Smooth muscle cell (in vitro differentiated cells): ENCODE data around the gene RNF8. TPM values are rescaled to one million over a fixed set of nuclear protein-coding genes. Genes with fewer than 3 reads are reported as not detected.
A peak's percentile ranks its signal among the peaks of the same experiment; 100 is the strongest.

Source experiments
- DNase-seq: peaks from one replicate; lab custom pipeline; 2025; ENCODE audit not compliant: unreplicated experiment; lab: John Stamatoyannopoulos, UW
- H2AFZ ChIP-seq: fragments of 200-600 bp; sonication (generic); 2 replicates; pipeline ENCODE4 v1.6.0; 2016; ENCODE audit warnings: antibody characterized with exemption, low read depth, mild to moderate bottlenecking
- H3F3A ChIP-seq: fragments of 200-600 bp; sonication (generic); 2 replicates; pipeline ENCODE4 v1.6.0; 2017; ENCODE audit warnings: antibody characterized with exemption, low read depth
- H3K27ac ChIP-seq: fragments of 200-600 bp; sonication (generic); 2 replicates; pipeline ENCODE4 v1.5.1; 2016; ENCODE audit warnings: low read depth, mild to moderate bottlenecking
- H3K27me3 ChIP-seq: fragments of 200-600 bp; sonication (generic); 2 replicates; pipeline ENCODE4 v1.6.1; 2016; ENCODE audit warnings: low read depth, mild to moderate bottlenecking
- H3K36me3 ChIP-seq: fragments of 200-600 bp; sonication (generic); 2 replicates; pipeline ENCODE4 v1.5.1; 2016; ENCODE audit warnings: low read depth
- H3K4me1 ChIP-seq: fragments of 200-600 bp; sonication (generic); 2 replicates; pipeline ENCODE4 v1.5.1; 2016; ENCODE audit warnings: low read depth
- H3K4me2 ChIP-seq: fragments of 200-600 bp; sonication (generic); 2 replicates; pipeline ENCODE4 v1.6.0; 2016; ENCODE audit warnings: mild to moderate bottlenecking
- H3K4me3 ChIP-seq: fragments of 200-600 bp; sonication (generic); 2 replicates; pipeline ENCODE4 v1.5.1; 2016; ENCODE audit warnings: mild to moderate bottlenecking
- H3K79me2 ChIP-seq: fragments of 200-600 bp; sonication (generic); 2 replicates; pipeline ENCODE4 v1.6.0; 2016; ENCODE audit warnings: low read depth, mild to moderate bottlenecking
- H3K9ac ChIP-seq: fragments of 200-600 bp; sonication (generic); 2 replicates; pipeline ENCODE4 v1.6.0; 2016; ENCODE audit warnings: low read depth
- H3K9me3 ChIP-seq: fragments of 200-600 bp; sonication (generic); replicated peaks from 2 replicates; pipeline ENCODE4 v1.5.1; 2016; ENCODE audit warnings: low read depth
- H4K20me1 ChIP-seq: fragments of 200-600 bp; sonication (generic); 2 replicates; pipeline ENCODE4 v1.6.0; 2016; ENCODE audit warnings: low read depth
- CTCF ChIP-seq: fragments of 200-600 bp; sonication (generic); IDR thresholded peaks from 2 replicates; pipeline ENCODE4 v1.5.1; 2017; ENCODE audit warnings: borderline replicate concordance, mild to moderate bottlenecking, antibody characterized with exemption; ENCODE audit not compliant: insufficient read depth, poor library complexity, severe bottlenecking
- WGBS: methylation state at CpG from one replicate; pipeline ENCODE4 v1.1.7; 2016; ENCODE audit warnings: low lambda C conversion rate; 5-methylcytosine and 5-hydroxymethylcytosine counted together
- polyA plus RNA-seq: library from polyadenylated mRNA; unstranded; fragments of >200 nt; fragmentation: Nextera tagmentation; extraction: Ambion mirVana; gene quantifications from 2 replicates; pipeline ENCODE4 v1.2.1, GENCODE V29; 2016
- total RNA-seq: library from RNA; depleted of rRNA; stranded (reverse); fragments of >200 nt; gene quantifications from 2 replicates; pipeline ENCODE4 v1.2.3, GENCODE V29; 2014

Gene RNF8
- total and polyA plus RNA-seq, 2 experiments from 2014 or later = 16.7 to 23.6 TPM

- Histone ChIP-seq H3K9ac (no peak overlapping the region), H4K20me1 (peaks cover 5% of the 10 kb centered on the region), H3K79me2 (no peaks in the 10 kb centered on the region), H3K36me3 (no peaks in the 10 kb centered on the region), H3K9me3 (no peaks in the 10 kb centered on the region), H3F3A (no peaks in the 10 kb centered on the region), H3K27ac (no peak overlapping the region), H2AFZ (no peak overlapping the region), H3K27me3 (no peaks in the 10 kb centered on the region), H3K4me3 (no peak overlapping the region), H3K4me2 (no peak overlapping the region), H3K4me1 (no peaks in the 10 kb centered on the region)
- DNase-seq = no peak
- TF ChIP-seq CTCF = no peak
- WGBS = 85% methylated on average over 3 of the region's 3 CpGs
Measured at GRCh38 chr6:37309692-37310091, 44.1 kb upstream of the RNF8 start.

- H3K9me3 ChIP-seq = no peaks in the 10 kb centered on the region
- no peaks in the 10 kb centered on the region for H3F3A ChIP-seq
- no peaks in the 10 kb centered on the region for H3K36me3 ChIP-seq
- 90% methylated on average over 3 of the region's 3 CpGs for WGBS
- H3K27me3 ChIP-seq = no peaks in the 10 kb centered on the region
- H3K9ac ChIP-seq = no peak overlapping the region
- no peak overlapping the region for H3K4me3 ChIP-seq
- peak overlapping the region; percentile 30 for H3K4me2 ChIP-seq
- no peaks in the 10 kb centered on the region for H3K4me1 ChIP-seq
- no peak for DNase-seq
- peaks cover 13% of the 10 kb centered on the region for H4K20me1 ChIP-seq
- H3K27ac ChIP-seq = no peak overlapping the region
- no peaks in the 10 kb centered on the region for H3K79me2 ChIP-seq
- no peak for TF ChIP-seq CTCF
- H2AFZ ChIP-seq = no peak overlapping the region
Measured at GRCh38 chr6:37310966-37311365, 42.8 kb upstream of the RNF8 start.

GRCh38 chr6:37311741-37312473 is 41.9 kb upstream of the RNF8 start:
- H3F3A ChIP-seq = no peaks in the 10 kb centered on the region
- H3K27me3 ChIP-seq = no peaks in the 10 kb centered on the region
- no peak for DNase-seq
- H3K4me2 ChIP-seq = peak overlapping the region; percentile 30
- no peak overlapping the region for H3K9ac ChIP-seq
- TF ChIP-seq CTCF = no peak
- H3K4me3 ChIP-seq = no peak overlapping the region
- no peaks in the 10 kb centered on the region for H3K9me3 ChIP-seq
- no peak overlapping the region for H2AFZ ChIP-seq
- H3K4me1 ChIP-seq = no peaks in the 10 kb centered on the region
- WGBS = 12% methylated on average over 2 of the region's 2 CpGs
- peak overlapping the region; percentile 48 for H3K27ac ChIP-seq
- no peaks in the 10 kb centered on the region for H3K36me3 ChIP-seq
- no peaks in the 10 kb centered on the region for H3K79me2 ChIP-seq
- peaks cover 16% of the 10 kb centered on the region for H4K20me1 ChIP-seq
